Measurements from ENCODE around the gene ZNF716. TPM values are rescaled to one million over a fixed set of nuclear protein-coding genes. Genes with fewer than 3 reads are reported as not detected.

The ZNF716 gene
- total RNA-seq, 1 experiment from 2014 or later: not detected

- H3K27ac ChIP-seq (ENCODE audit: insufficient read length, low read depth, low read length): no peak overlapping the region
- no peak overlapping the region for H2BK20ac ChIP-seq (ENCODE audit: low read depth, low read length, poor library complexity, severe bottlenecking)
- H3K27me3 Mint-ChIP-seq (ENCODE audit: low read depth): no peaks in the 10 kb centered on the region
- no peak for DNase-seq
- no peak overlapping the region for H3K4me2 ChIP-seq (ENCODE audit: insufficient read depth, insufficient read length, low read length)
- no peak overlapping the region for H3K23ac ChIP-seq (ENCODE audit: insufficient read length, low read depth, low read length)
- no peaks in the 10 kb centered on the region for H3K23me2 ChIP-seq (ENCODE audit: insufficient read length, low read depth, low read length, poor library complexity, severe bottlenecking)
- H3K4me3 Mint-ChIP-seq: no peak overlapping the region
- H4K91ac ChIP-seq (ENCODE audit: insufficient read length, low read depth, low read length): no peak overlapping the region
- H3K79me1 ChIP-seq (ENCODE audit: insufficient read depth, low read depth, low read length, poor library complexity, severe bottlenecking): no peaks in the 10 kb centered on the region
- no peak overlapping the region for H3K14ac ChIP-seq (ENCODE audit: insufficient read depth, low read length)
- peaks cover 4 to 18% (median 6%) of the 10 kb centered on the region in 3 experiments; a peak in 6 of 7 replicates for H3K36me3 Mint-ChIP-seq (ENCODE audit: insufficient read depth in 1 of 3, low read depth in 3 of 3)
- H3K4me1 ChIP-seq (ENCODE audit: insufficient read depth, low read length): no peaks in the 10 kb centered on the region
- H4K8ac ChIP-seq (replicated peaks; ENCODE audit: insufficient read length, low read depth, low read length): no peak overlapping the region
- no peak overlapping the region for H2BK5ac ChIP-seq (ENCODE audit: insufficient read length, low read length)
- no peak overlapping the region for H3K27ac Mint-ChIP-seq
- H3K79me2 ChIP-seq (ENCODE audit: insufficient read depth, low read length): no peaks in the 10 kb centered on the region
- H3K9ac ChIP-seq (ENCODE audit: extremely low read depth, insufficient read length, low read length): no peak overlapping the region
- H2BK120ac ChIP-seq (ENCODE audit: low read depth, low read length, poor library complexity, severe bottlenecking): no peak overlapping the region
- no peak overlapping the region for H3T11ph ChIP-seq (ENCODE audit: low read length)
- H2AFZ ChIP-seq (ENCODE audit: low read length): no peak overlapping the region
- no peak overlapping the region for H3K4ac ChIP-seq (ENCODE audit: low read depth, low read length)
- H3K56ac ChIP-seq (ENCODE audit: insufficient read length, low read depth, low read length): no peak overlapping the region
- no peaks in the 10 kb centered on the region for H4K20me1 ChIP-seq (ENCODE audit: control insufficient read depth, insufficient read depth, insufficient read length)
- no peaks in the 10 kb centered on the region for H3K27me3 ChIP-seq (ENCODE audit: insufficient read depth, low read length)
- TF ChIP-seq CTCF (conservative IDR thresholded peaks at IDR 0.05): no peak
- no peak overlapping the region for H4K5ac ChIP-seq (ENCODE audit: insufficient read length, low read depth, low read length)
- WGBS (ENCODE audit: extremely low coverage, insufficient read length, low lambda C conversion rate): 100% methylated on average over 1 of the region's 3 CpGs
- peaks cover 55% of the 10 kb centered on the region for H3K9me3 ChIP-seq (ENCODE audit: control insufficient read depth, low read depth, low read length)
- peaks cover 70 to 82% of the 10 kb centered on the region in 2 experiments for H3K9me3 Mint-ChIP-seq
- no peaks in the 10 kb centered on the region for H3K4me1 Mint-ChIP-seq
- no peak overlapping the region for H2BK12ac ChIP-seq (ENCODE audit: insufficient read length, low read depth, low read length)
- no peak overlapping the region for H3K18ac ChIP-seq (ENCODE audit: insufficient read length, low read depth, low read length)
- H2BK15ac ChIP-seq (ENCODE audit: low read depth, low read length): no peak overlapping the region
- H2AK5ac ChIP-seq (ENCODE audit: insufficient read length, low read length): no peak overlapping the region
Observed at GRCh38 chr7:57423768-57424167, 26.2 kb upstream of the ZNF716 start.
